H1 (cell line): ENCODE results near the gene TMEM150A. TPM values are rescaled to one million over a fixed set of nuclear protein-coding genes. Genes with fewer than 3 reads are reported as not detected.

Experiments
- CTCF ChIA-PET: fragments of 300-600 bp; sonication (Branson Sonifier 250); formaldehyde crosslinking; loops from one replicate; lab custom pipeline; 2021; ENCODE audit not compliant: partially characterized antibody; lab: Charles Lee
- POLR2A ChIA-PET: fragments of 300-600 bp; sonication (Branson Sonifier 250); formaldehyde crosslinking; loops from one replicate; lab custom pipeline; 2021; ENCODE audit warnings: inconsistent platforms; ENCODE audit not compliant: partially characterized antibody; lab: Charles Lee
- DNase-seq, 2 experiments: peaks; one replicate each; pipeline versions ENCODE4 v3.0.0 to v3.0.0-alpha.2; 2010 to 2022; ENCODE audit warnings: low spot score in 2 of 2, low read depth in 1 of 2, mixed read lengths in 1 of 2
- FAIRE-seq: peaks from 2 replicates; lab custom pipeline; 2011; peaks lifted over from hg19 to GRCh38; lab: Jason Lieb, UNC
- H2AFZ ChIP-seq: 2 replicates; pipeline ENCODE4 v1.8.1; 2012; ENCODE audit warnings: low read length, inconsistent platforms
- H2AK5ac ChIP-seq: 2 replicates; pipeline ENCODE4 v1.6.1; 2013; ENCODE audit warnings: low read depth, low read length
- H2BK120ac ChIP-seq: replicated peaks from 2 replicates; pipeline ENCODE3; 2013; ENCODE audit warnings: low read depth, low read length, inconsistent platforms
- H2BK12ac ChIP-seq: 2 replicates; pipeline ENCODE4 v1.6.1; 2013; ENCODE audit warnings: low read depth, low read length
- H2BK15ac ChIP-seq: 2 replicates; pipeline ENCODE4 v1.6.1; 2013; ENCODE audit warnings: low read length
- H2BK20ac ChIP-seq: 2 replicates; pipeline ENCODE4 v1.6.1; 2013; ENCODE audit warnings: low read length
- H2BK5ac ChIP-seq: 2 replicates; pipeline ENCODE4 v1.6.1; 2013; ENCODE audit warnings: low read depth, low read length
- H3K14ac ChIP-seq: 2 replicates; pipeline ENCODE4 v1.6.1; 2013; ENCODE audit warnings: inconsistent platforms; ENCODE audit not compliant: insufficient read length
- H3K18ac ChIP-seq: 2 replicates; pipeline ENCODE4 v1.6.1; 2013; ENCODE audit warnings: low read length; ENCODE audit errors: extremely low read depth
- H3K23ac ChIP-seq: 2 replicates; pipeline ENCODE4 v1.6.1; 2013; ENCODE audit warnings: inconsistent platforms; ENCODE audit not compliant: insufficient read length
- H3K23me2 ChIP-seq: 2 replicates; pipeline ENCODE4 v1.6.1; 2013; ENCODE audit warnings: low read depth, low read length
- H3K27ac ChIP-seq: 2 replicates; pipeline ENCODE4 v1.6.1; 2011; ENCODE audit warnings: low read depth, low read length, inconsistent platforms
- H3K27me3 ChIP-seq, 4 experiments: replicated peaks in 1 of 4; 1 replicate in 1 of 4; 2 replicates in 3 of 4; pipeline versions ENCODE4 v1.6.1 to v1.8.1; 2011 to 2013; ENCODE audit warnings: low read length in 3 of 4, mild to moderate bottlenecking in 3 of 4, inconsistent platforms in 2 of 4, mixed read lengths in 2 of 4, moderate library complexity in 1 of 4; ENCODE audit not compliant: control insufficient read depth in 3 of 4, insufficient read depth in 3 of 4; ENCODE audit errors: extremely low read depth in 1 of 4
- H3K36me3 ChIP-seq, 4 experiments: 2 replicates each; pipeline versions ENCODE4 v1.6.1 to v1.8.1; 2011 to 2013; ENCODE audit warnings: mild to moderate bottlenecking in 4 of 4, low read length in 3 of 4, moderate library complexity in 2 of 4, control low read depth in 1 of 4, inconsistent platforms in 1 of 4; ENCODE audit not compliant: insufficient read depth in 4 of 4, control insufficient read depth in 2 of 4
- H3K4ac ChIP-seq: replicated peaks from 2 replicates; pipeline ENCODE3; 2013; ENCODE audit warnings: low read length, low read depth, mixed read lengths, inconsistent platforms; ENCODE audit not compliant: insufficient read length
- H3K4me1 ChIP-seq, 4 experiments: replicated peaks in 1 of 4; 1 replicate in 1 of 4; 2 replicates in 3 of 4; pipeline versions ENCODE4 v1.6.1 to v1.8.1; 2011 to 2013; ENCODE audit warnings: low read length in 3 of 4, inconsistent platforms in 2 of 4, mixed read lengths in 1 of 4; ENCODE audit not compliant: insufficient read depth in 4 of 4, control insufficient read depth in 3 of 4
- H3K4me2 ChIP-seq, 2 experiments: 2 replicates each; pipeline versions ENCODE4 v1.6.1 to v1.8.1; 2011 to 2013; ENCODE audit warnings: low read depth in 2 of 2, low read length in 2 of 2, control low read depth in 1 of 2, inconsistent platforms in 1 of 2, mild to moderate bottlenecking in 1 of 2; ENCODE audit not compliant: insufficient read depth in 1 of 2
- H3K4me3 ChIP-seq, 4 experiments: fragments of 200-600, 300-600 bp in 1 of 4; sonication (generic), shearing (Covaris generic), sonication (Bioruptor Twin) in 1 of 4; 2 replicates each; pipeline versions ENCODE4 v1.5.1 to v1.8.1; 2011 to 2016; ENCODE audit warnings: low read length in 4 of 4, low read depth in 3 of 4, control low read depth in 2 of 4, inconsistent platforms in 2 of 4, mild to moderate bottlenecking in 2 of 4, mixed read lengths in 1 of 4, moderate library complexity in 1 of 4; ENCODE audit not compliant: insufficient read depth in 2 of 4; ENCODE audit errors: extremely low read depth in 1 of 4
- H3K56ac ChIP-seq: replicated peaks from 2 replicates; pipeline ENCODE3; 2013; ENCODE audit warnings: low read depth, mild to moderate bottlenecking, mixed read lengths, low read length, inconsistent platforms; ENCODE audit not compliant: insufficient read length
- H3K79me1 ChIP-seq: 2 replicates; pipeline ENCODE4 v1.6.1; 2013; ENCODE audit warnings: low read depth, low read length, control low read depth
- H3K79me2 ChIP-seq, 2 experiments: 2 replicates each; pipeline versions ENCODE4 v1.6.1 to v1.8.1; 2012 to 2013; ENCODE audit warnings: low read length in 2 of 2, mild to moderate bottlenecking in 2 of 2, inconsistent platforms in 1 of 2; ENCODE audit not compliant: insufficient read depth in 2 of 2, control insufficient read depth in 1 of 2
- H3K9ac ChIP-seq, 4 experiments: replicated peaks in 1 of 4; 1 replicate in 1 of 4; 2 replicates in 3 of 4; pipeline versions ENCODE4 v1.6.1 to v1.8.1; 2011 to 2013; ENCODE audit warnings: low read depth in 3 of 4, low read length in 3 of 4, control low read depth in 2 of 4, mild to moderate bottlenecking in 2 of 4, moderate library complexity in 2 of 4, inconsistent platforms in 1 of 4; ENCODE audit errors: extremely low read depth in 1 of 4
- H3K9me3 ChIP-seq, 2 experiments: 2 replicates each; pipeline versions ENCODE4 v1.6.1 to v1.8.1; 2012 to 2013; ENCODE audit warnings: mild to moderate bottlenecking in 2 of 2, moderate library complexity in 2 of 2, control low read depth in 1 of 2, inconsistent platforms in 1 of 2, low read depth in 1 of 2, low read length in 1 of 2, mixed read lengths in 1 of 2; ENCODE audit not compliant: insufficient read depth in 2 of 2
- H4K20me1 ChIP-seq, 2 experiments: replicated peaks in 1 of 2; 2 replicates each; pipeline versions ENCODE3 to v1.8.1; 2011 to 2013; ENCODE audit warnings: inconsistent platforms in 2 of 2, low read length in 2 of 2, mild to moderate bottlenecking in 1 of 2; ENCODE audit not compliant: insufficient read depth in 2 of 2, control insufficient read depth in 1 of 2
- H4K5ac ChIP-seq: 2 replicates; pipeline ENCODE4 v1.6.1; 2013; ENCODE audit warnings: low read length, low read depth, mixed read lengths, inconsistent platforms; ENCODE audit not compliant: insufficient read length
- H4K8ac ChIP-seq: 2 replicates; pipeline ENCODE4 v1.8.0; 2013; ENCODE audit warnings: mild to moderate bottlenecking, moderate library complexity, low read length, inconsistent platforms; ENCODE audit not compliant: insufficient read depth; ENCODE audit errors: extremely low read depth
- H4K91ac ChIP-seq: replicated peaks from 2 replicates; pipeline ENCODE3; 2013; ENCODE audit warnings: low read length, mixed read lengths, inconsistent platforms; ENCODE audit not compliant: insufficient read length
- ATF2 ChIP-seq: IDR thresholded peaks from 2 replicates; pipeline ENCODE4 v1.6.1; 2012; ENCODE audit warnings: low read length, inconsistent platforms
- CHD2 ChIP-seq: IDR thresholded peaks from 2 replicates; pipeline ENCODE4 v1.6.1; 2012; ENCODE audit warnings: low read length, improper control_type of control experiment
- CREB1 ChIP-seq: IDR thresholded peaks from 2 replicates; pipeline ENCODE4 v1.6.1; 2012; ENCODE audit warnings: inconsistent platforms
- E2F6 ChIP-seq: IDR thresholded peaks from 2 replicates; pipeline ENCODE4 v1.6.1; 2012; ENCODE audit warnings: inconsistent platforms
- HDAC6 ChIP-seq: IDR thresholded peaks from one replicate; pipeline ENCODE4 v1.7.1; 2012; ENCODE audit warnings: low read depth, mild to moderate bottlenecking, inconsistent platforms, low read length, moderate library complexity
- NANOG ChIP-seq: IDR thresholded peaks from 2 replicates; pipeline ENCODE4 v1.6.1; 2011; ENCODE audit warnings: low read length, low read depth, mild to moderate bottlenecking, inconsistent platforms; ENCODE audit not compliant: insufficient read depth, poor library complexity, severe bottlenecking
- NRF1 ChIP-seq: IDR thresholded peaks from 2 replicates; pipeline ENCODE4 v1.6.1; 2011; ENCODE audit warnings: mild to moderate bottlenecking, low read depth, low read length, improper control_type of control experiment
- RFX5 ChIP-seq: IDR thresholded peaks from 2 replicates; pipeline ENCODE4 v1.6.1; 2011; ENCODE audit warnings: low read depth, low read length, improper control_type of control experiment, borderline replicate concordance
- SIN3A ChIP-seq, 2 experiments: IDR thresholded peaks in 1 of 2; conservative IDR thresholded peaks in 1 of 2; 2 replicates each; pipeline ENCODE4 v1.6.1; 2011 to 2012; ENCODE audit warnings: low read length in 2 of 2, improper control_type of control experiment in 1 of 2, low read depth in 1 of 2, mild to moderate bottlenecking in 1 of 2
- SUZ12 ChIP-seq: fragments of 200-600 bp; sonication (generic); IDR thresholded peaks from 2 replicates; pipeline ENCODE4 v1.6.1; 2012; ENCODE audit warnings: mild to moderate bottlenecking, inconsistent platforms, low read length, moderate library complexity, mixed read lengths
- YY1 ChIP-seq: IDR thresholded peaks from 2 replicates; pipeline ENCODE4 v1.6.1; 2011; ENCODE audit warnings: low read depth, mild to moderate bottlenecking, low read length
- WGBS, 2 experiments: shearing (Covaris generic) in 1 of 2; methylation state at CpG; one replicate each; pipeline versions ENCODE4 v1.1.6 to v1.1.7; 2013 to 2015; ENCODE audit warnings: low lambda C conversion rate in 2 of 2, mixed read lengths in 2 of 2, inconsistent platforms in 1 of 2, low coverage in 1 of 2, missing lambda C conversion rate in 1 of 2; ENCODE audit not compliant: insufficient replicate concordance in 2 of 2, insufficient coverage in 1 of 2, insufficient read length in 1 of 2; ENCODE audit errors: extremely low coverage in 1 of 2, missing lambda C conversion rate in 1 of 2; 5-methylcytosine and 5-hydroxymethylcytosine counted together
- polyA plus RNA-seq, 7 experiments: library from polyadenylated mRNA; depleted of rRNA in 3 of 7; stranded (reverse) in 5 of 7; unstranded in 2 of 7; fragments of >200 nt in 5 of 7; fragments of 200-250 nt in 2 of 7; gene quantifications; 1 replicate in 5 of 7; 2 replicates in 1 of 7; 4 replicates in 1 of 7; pipeline versions ENCODE4 v1.2.1 to v1.2.3, GENCODE V29; 2011 to 2013; ENCODE audit warnings: missing spikeins in 2 of 7, mixed read lengths in 2 of 7
- total RNA-seq: library from RNA; stranded (reverse); fragmentation: NEBNext Ultra II Directional; extraction: Animal tissue kit (Norgen Biotek cat#: 25700); gene quantifications from 2 replicates; pipeline ENCODE4 v1.2.1, GENCODE V29; 2021

The TMEM150A gene
- total and polyA plus RNA-seq, 2 of the 8 experiments (the other 6 are each of a cell fraction or from before 2014, with no cell fraction given): 19.8 to 29.9 TPM

GRCh38 chr2:85575739-85576138, 26.8 kb downstream of the TMEM150A start:
- 90% methylated on average over 8 of the region's 8 CpGs; no CpG with 5 or more reads in 1 of the 2 experiments for WGBS, 2 experiments
- Histone ChIP-seq H3K36me3 (no peaks in the 10 kb centered on the region), H2BK5ac (no peak overlapping the region), H3K4me1 (peaks cover 2 to 14% (median 7%) of the 10 kb centered on the region in 4 experiments), H4K8ac (no peak overlapping the region), H3K79me1 (no peaks in the 10 kb centered on the region; the same call in 1 of the 2 replicates), H3K23me2 (peaks cover 2% of the 10 kb centered on the region; the same call in 1 of the 2 replicates), H3K14ac (no peak overlapping the region), H3K23ac (no peak overlapping the region), H2BK120ac (no peak overlapping the region), H3K4me3 (no peak overlapping the region), H3K56ac (no peak overlapping the region), H4K91ac (no peak overlapping the region), H3K4ac (no peak overlapping the region), H3K18ac (no peak overlapping the region), H3K27ac (no peak overlapping the region), H3K9me3 (no peaks in the 10 kb centered on the region), H2BK20ac (no peak overlapping the region), H2BK12ac (no peak overlapping the region), H4K5ac (no peak overlapping the region), H3K4me2 (no peak overlapping the region), H3K9ac (no peak overlapping the region), H4K20me1 (peaks cover 2% of the 10 kb centered on the region in 2 experiments), H2AK5ac (no peak overlapping the region), H2AFZ (no peak overlapping the region), H2BK15ac (no peak overlapping the region), H3K27me3 (peaks cover 8 to 20% (median 11%) of the 10 kb centered on the region in 4 experiments), H3K79me2 (no peaks in the 10 kb centered on the region)
- CTCF ChIA-PET: interaction anchor here (0.6 to 1.3 kb wide), 5 partner anchors 10 to 185 kb away, joined by 3 to 5 read pairs (median 3); no protein-coding TSS in a partner anchor
- DNase-seq (no peak), FAIRE-seq (no peak)
- POLR2A ChIA-PET: interaction anchor here (2.6 to 4.1 kb wide), 2 partner anchors 27 to 37 kb away, joined by 16 to 20 read pairs; partner anchors contain the start of genes MAT2A and TMEM150A
- TF ChIP-seq SUZ12 (no peak), NRF1 (no peak), E2F6 (no peak), HDAC6 (no peak), YY1 (no peak), ATF2 (no peak), CHD2 (no peak), NANOG (no peak), CREB1 (no peak), SIN3A (conservative IDR thresholded peaks at IDR 0.05 in 1 of 2, IDR thresholded peaks at IDR 0.05 in 1 of 2; ENCODE audit: low read depth in 1 of 2, low read length in 2 of 2) (no peak), RFX5 (no peak)
